ENCODE measurements around the gene PIGQ.
A peak's percentile ranks its signal among the peaks of the same experiment; 100 is the strongest.

PIGQ gene

GRCh38 chr16:580946-581498, 11.3 kb downstream of the PIGQ start:
- Histone ChIP-seq H3K27me3 (ENCODE audit: control insufficient read depth, insufficient read depth, low read length) (peaks cover 5% of the 10 kb centered on the region), H3K4me3 (ENCODE audit: low read depth, low read length) (no peak overlapping the region), H3K9ac (ENCODE audit: low read depth, low read length) (no peak overlapping the region), H3K4me1 (ENCODE audit: control insufficient read depth, insufficient read depth, low read length) (no peaks in the 10 kb centered on the region), H3K9me3 (ENCODE audit: control insufficient read depth, insufficient read depth, low read length) (no peaks in the 10 kb centered on the region), H3K36me3 (ENCODE audit: control insufficient read depth, insufficient read depth, low read length) (peaks cover 15% of the 10 kb centered on the region)

GRCh38 chr16:582218-582613, 12.4 kb downstream of the PIGQ start:
- H3K9me3 ChIP-seq (ENCODE audit: control insufficient read depth, insufficient read depth, low read length), result no peaks in the 10 kb centered on the region
- peaks cover 15% of the 10 kb centered on the region for H3K36me3 ChIP-seq (ENCODE audit: control insufficient read depth, insufficient read depth, low read length)
- no peak overlapping the region for H3K9ac ChIP-seq (ENCODE audit: low read depth, low read length)
- H3K4me3 ChIP-seq (ENCODE audit: low read depth, low read length), result no peak overlapping the region
- H3K27me3 ChIP-seq (ENCODE audit: control insufficient read depth, insufficient read depth, low read length), result peaks cover 16% of the 10 kb centered on the region
- H3K4me1 ChIP-seq (ENCODE audit: control insufficient read depth, insufficient read depth, low read length), result no peaks in the 10 kb centered on the region

- H3K36me3 ChIP-seq (ENCODE audit: control insufficient read depth, insufficient read depth, low read length), result peaks cover 15% of the 10 kb centered on the region
- no peaks in the 10 kb centered on the region for H3K9me3 ChIP-seq (ENCODE audit: control insufficient read depth, insufficient read depth, low read length)
- H3K27me3 ChIP-seq (ENCODE audit: control insufficient read depth, insufficient read depth, low read length), result peaks cover 16% of the 10 kb centered on the region
- no peaks in the 10 kb centered on the region for H3K4me1 ChIP-seq (ENCODE audit: control insufficient read depth, insufficient read depth, low read length)
- H3K9ac ChIP-seq (ENCODE audit: low read depth, low read length), result no peak overlapping the region
- no peak overlapping the region for H3K4me3 ChIP-seq (ENCODE audit: low read depth, low read length)
Measured at GRCh38 chr16:582614-583331, 13.0 kb downstream of the PIGQ start.

- Histone ChIP-seq H3K27me3 (ENCODE audit: control insufficient read depth, insufficient read depth, low read length) (peaks cover 16% of the 10 kb centered on the region), H3K36me3 (ENCODE audit: control insufficient read depth, insufficient read depth, low read length) (peaks cover 15% of the 10 kb centered on the region), H3K4me1 (ENCODE audit: control insufficient read depth, insufficient read depth, low read length) (no peaks in the 10 kb centered on the region), H3K4me3 (ENCODE audit: low read depth, low read length) (no peak overlapping the region), H3K9ac (ENCODE audit: low read depth, low read length) (no peak overlapping the region), H3K9me3 (ENCODE audit: control insufficient read depth, insufficient read depth, low read length) (no peaks in the 10 kb centered on the region)
Measured at GRCh38 chr16:583470-583814, 13.7 kb downstream of the PIGQ start.

GRCh38 chr16:583815-584591, 14.2 kb downstream of the PIGQ start:
- Histone ChIP-seq H3K4me1 (ENCODE audit: control insufficient read depth, insufficient read depth, low read length) (no peaks in the 10 kb centered on the region), H3K36me3 (ENCODE audit: control insufficient read depth, insufficient read depth, low read length) (peaks cover 15% of the 10 kb centered on the region), H3K9me3 (ENCODE audit: control insufficient read depth, insufficient read depth, low read length) (no peaks in the 10 kb centered on the region), H3K9ac (ENCODE audit: low read depth, low read length) (no peak overlapping the region), H3K27me3 (ENCODE audit: control insufficient read depth, insufficient read depth, low read length) (peaks cover 16% of the 10 kb centered on the region), H3K4me3 (ENCODE audit: low read depth, low read length) (no peak overlapping the region)

- no peak overlapping the region for H3K9ac ChIP-seq (ENCODE audit: low read depth, low read length)
Measured at GRCh38 chr16:585351-585750, 15.6 kb downstream of the PIGQ start.

GRCh38 chr16:586047-586644, 16.4 kb downstream of the PIGQ start:
- Histone ChIP-seq H3K9me3 (ENCODE audit: control insufficient read depth, insufficient read depth, low read length) (no peaks in the 10 kb centered on the region), H3K4me3 (ENCODE audit: low read depth, low read length) (no peak overlapping the region), H3K36me3 (ENCODE audit: control insufficient read depth, insufficient read depth, low read length) (peaks cover 9% of the 10 kb centered on the region), H3K4me1 (ENCODE audit: control insufficient read depth, insufficient read depth, low read length) (no peaks in the 10 kb centered on the region), H3K9ac (ENCODE audit: low read depth, low read length) (no peak overlapping the region), H3K27me3 (ENCODE audit: control insufficient read depth, insufficient read depth, low read length) (peaks cover 21% of the 10 kb centered on the region)

More at GRCh38 chr16:585351-585750, 15.6 kb downstream of the PIGQ start:
- Histone ChIP-seq H3K4me1 (ENCODE audit: control insufficient read depth, insufficient read depth, low read length) (no peaks in the 10 kb centered on the region), H3K27me3 (ENCODE audit: control insufficient read depth, insufficient read depth, low read length) (peaks cover 16% of the 10 kb centered on the region), H3K36me3 (ENCODE audit: control insufficient read depth, insufficient read depth, low read length) (peaks cover 15% of the 10 kb centered on the region), H3K4me3 (ENCODE audit: low read depth, low read length) (no peak overlapping the region), H3K9me3 (ENCODE audit: control insufficient read depth, insufficient read depth, low read length) (no peaks in the 10 kb centered on the region)

GRCh38 chr16:586645-587590, 17.1 kb downstream of the PIGQ start:
- peaks cover 21% of the 10 kb centered on the region for H3K27me3 ChIP-seq (ENCODE audit: control insufficient read depth, insufficient read depth, low read length)
- H3K4me3 ChIP-seq (ENCODE audit: low read depth, low read length), result no peak overlapping the region
- H3K9me3 ChIP-seq (ENCODE audit: control insufficient read depth, insufficient read depth, low read length), result no peaks in the 10 kb centered on the region
- H3K9ac ChIP-seq (ENCODE audit: low read depth, low read length), result no peak overlapping the region
- peaks cover 9% of the 10 kb centered on the region for H3K36me3 ChIP-seq (ENCODE audit: control insufficient read depth, insufficient read depth, low read length)
- H3K4me1 ChIP-seq (ENCODE audit: control insufficient read depth, insufficient read depth, low read length), result no peaks in the 10 kb centered on the region

GRCh38 chr16:588639-588888, 18.8 kb downstream of the PIGQ start:
- no peaks in the 10 kb centered on the region for H3K9me3 ChIP-seq (ENCODE audit: control insufficient read depth, insufficient read depth, low read length)
- H3K27me3 ChIP-seq (ENCODE audit: control insufficient read depth, insufficient read depth, low read length), result peaks cover 21% of the 10 kb centered on the region
- no peaks in the 10 kb centered on the region for H3K4me1 ChIP-seq (ENCODE audit: control insufficient read depth, insufficient read depth, low read length)
- peaks cover 3% of the 10 kb centered on the region for H3K36me3 ChIP-seq (ENCODE audit: control insufficient read depth, insufficient read depth, low read length)
- peak overlapping the region; percentile 97 for H3K4me3 ChIP-seq (ENCODE audit: low read depth, low read length)
- H3K9ac ChIP-seq (ENCODE audit: low read depth, low read length), result peak overlapping the region; percentile 94

- peak overlapping the region; percentile 94 for H3K9ac ChIP-seq (ENCODE audit: low read depth, low read length)
- peak overlapping the region; percentile 97 for H3K4me3 ChIP-seq (ENCODE audit: low read depth, low read length)
- H3K4me1 ChIP-seq (ENCODE audit: control insufficient read depth, insufficient read depth, low read length), result no peaks in the 10 kb centered on the region
- peaks cover 3% of the 10 kb centered on the region for H3K36me3 ChIP-seq (ENCODE audit: control insufficient read depth, insufficient read depth, low read length)
- H3K27me3 ChIP-seq (ENCODE audit: control insufficient read depth, insufficient read depth, low read length), result peaks cover 21% of the 10 kb centered on the region
- no peaks in the 10 kb centered on the region for H3K9me3 ChIP-seq (ENCODE audit: control insufficient read depth, insufficient read depth, low read length)
Measured at GRCh38 chr16:588889-589657, 19.3 kb downstream of the PIGQ start.

All from iPS-15b (cell line).